SU-DHL-6 (cell line): ENCODE data around the gene SIRT5.

Source experiments
- H2AFZ ChIP-seq: fragments of 200-600 bp; sonication (generic); 2 replicates; pipeline ENCODE4 v1.6.1; 2014; ENCODE audit warnings: low read depth, mild to moderate bottlenecking, moderate library complexity, mixed read lengths, antibody characterized with exemption, low read length; ENCODE audit not compliant: severe bottlenecking
- H3F3A ChIP-seq: fragments of 200-600 bp; shearing (Covaris generic); 2 replicates; pipeline ENCODE4 v1.6.0; 2016; ENCODE audit warnings: antibody characterized with exemption, mild to moderate bottlenecking; ENCODE audit not compliant: insufficient read depth
- H3K27ac ChIP-seq: fragments of 200-600 bp; sonication (generic); 2 replicates; pipeline ENCODE4 v1.5.1; 2016; ENCODE audit warnings: low read depth, mild to moderate bottlenecking, low read length, moderate library complexity, mixed read lengths
- H3K27me3 ChIP-seq: fragments of 200-600 bp; sonication (generic), shearing (Covaris generic); 2 replicates; pipeline ENCODE4 v1.6.0; 2014; ENCODE audit warnings: mild to moderate bottlenecking, low read length
- H3K36me3 ChIP-seq: fragments of 200-600 bp; sonication (generic); 2 replicates; pipeline ENCODE4 v1.6.1; 2014; ENCODE audit warnings: mild to moderate bottlenecking, low read length, mixed read lengths
- H3K4me2 ChIP-seq: fragments of 300-600, 200-600 bp; shearing (Covaris generic), sonication (generic); 2 replicates; pipeline ENCODE4 v1.6.0; 2014; ENCODE audit warnings: low read length, low read depth, mild to moderate bottlenecking; ENCODE audit not compliant: poor library complexity, severe bottlenecking
- H3K4me3 ChIP-seq: fragments of 200-600 bp; sonication (generic); 2 replicates; pipeline ENCODE4 v1.5.1; 2014; ENCODE audit warnings: antibody characterized with exemption, low read length, mild to moderate bottlenecking, mixed read lengths; ENCODE audit not compliant: insufficient read depth, poor library complexity, severe bottlenecking
- H3K79me2 ChIP-seq: fragments of 200-600 bp; sonication (generic); 2 replicates; pipeline ENCODE4 v1.6.1; 2014; ENCODE audit warnings: mild to moderate bottlenecking, low read length, moderate library complexity; ENCODE audit not compliant: insufficient read depth
- H3K9ac ChIP-seq: fragments of 200-600 bp; sonication (generic); 2 replicates; pipeline ENCODE4 v1.7.0; 2014; ENCODE audit warnings: mild to moderate bottlenecking, low read length
- H3K9me2 ChIP-seq: fragments of 200-600 bp; sonication (generic); replicated peaks from 2 replicates; pipeline ENCODE4 v1.6.1; 2014; ENCODE audit warnings: low read length; ENCODE audit not compliant: insufficient read depth
- H3K9me3 ChIP-seq: fragments of 200-600 bp; sonication (generic); 2 replicates; pipeline ENCODE4 v1.6.1; 2014; ENCODE audit warnings: low read length, mixed read lengths; ENCODE audit not compliant: insufficient read depth
- H4K20me1 ChIP-seq: fragments of 200-600 bp; sonication (generic); 2 replicates; pipeline ENCODE4 v1.6.1; 2014; ENCODE audit warnings: low read depth, mild to moderate bottlenecking, antibody characterized with exemption, low read length, moderate library complexity, mixed read lengths
- EZH2phosphoT487 ChIP-seq: fragments of 200-600 bp; sonication (generic), shearing (Covaris generic); conservative IDR thresholded peaks from 2 replicates; pipeline ENCODE4 v1.6.1; 2018; ENCODE audit warnings: mild to moderate bottlenecking, antibody characterized with exemption, low read length, moderate library complexity, mixed read lengths
- TF ChIP-seq, protein P1 (sequence below): fragments of 200-600 bp; sonication (generic); IDR thresholded peaks from one replicate; pipeline ENCODE4 v1.5.1; 2017; ENCODE audit warnings: antibody characterized with exemption, mild to moderate bottlenecking, low read length, moderate library complexity; ENCODE audit not compliant: insufficient read depth, poor library complexity, severe bottlenecking

Gene SIRT5

GRCh38 chr6:13558718-13559117 is 15.7 kb upstream of the SIRT5 start:
- Histone ChIP-seq H3K27ac (no peak overlapping the region), H3F3A (no peaks in the 10 kb centered on the region), H3K4me3 (no peak overlapping the region), H3K27me3 (no peaks in the 10 kb centered on the region), H2AFZ (no peak overlapping the region), H3K36me3 (no peaks in the 10 kb centered on the region), H3K9ac (no peak overlapping the region), H3K9me2 (no peaks in the 10 kb centered on the region), H3K79me2 (no peaks in the 10 kb centered on the region), H4K20me1 (no peaks in the 10 kb centered on the region), H3K4me2 (no peak overlapping the region), H3K9me3 (no peaks in the 10 kb centered on the region)
- no peak for TF ChIP-seq EZH2phosphoT487
- TF ChIP-seq, protein P1, sequence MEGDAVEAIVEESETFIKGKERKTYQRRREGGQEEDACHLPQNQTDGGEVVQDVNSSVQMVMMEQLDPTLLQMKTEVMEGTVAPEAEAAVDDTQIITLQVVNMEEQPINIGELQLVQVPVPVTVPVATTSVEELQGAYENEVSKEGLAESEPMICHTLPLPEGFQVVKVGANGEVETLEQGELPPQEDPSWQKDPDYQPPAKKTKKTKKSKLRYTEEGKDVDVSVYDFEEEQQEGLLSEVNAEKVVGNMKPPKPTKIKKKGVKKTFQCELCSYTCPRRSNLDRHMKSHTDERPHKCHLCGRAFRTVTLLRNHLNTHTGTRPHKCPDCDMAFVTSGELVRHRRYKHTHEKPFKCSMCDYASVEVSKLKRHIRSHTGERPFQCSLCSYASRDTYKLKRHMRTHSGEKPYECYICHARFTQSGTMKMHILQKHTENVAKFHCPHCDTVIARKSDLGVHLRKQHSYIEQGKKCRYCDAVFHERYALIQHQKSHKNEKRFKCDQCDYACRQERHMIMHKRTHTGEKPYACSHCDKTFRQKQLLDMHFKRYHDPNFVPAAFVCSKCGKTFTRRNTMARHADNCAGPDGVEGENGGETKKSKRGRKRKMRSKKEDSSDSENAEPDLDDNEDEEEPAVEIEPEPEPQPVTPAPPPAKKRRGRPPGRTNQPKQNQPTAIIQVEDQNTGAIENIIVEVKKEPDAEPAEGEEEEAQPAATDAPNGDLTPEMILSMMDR = no peak

GRCh38 chr6:13559251-13559650 is 15.2 kb upstream of the SIRT5 start:
- Histone ChIP-seq H3K27ac (no peak overlapping the region), H3F3A (no peaks in the 10 kb centered on the region), H3K36me3 (no peaks in the 10 kb centered on the region), H3K4me2 (no peak overlapping the region), H3K9ac (no peak overlapping the region), H3K4me3 (no peak overlapping the region), H3K9me2 (no peaks in the 10 kb centered on the region), H3K27me3 (no peaks in the 10 kb centered on the region), H3K79me2 (no peaks in the 10 kb centered on the region), H2AFZ (no peak overlapping the region), H4K20me1 (no peaks in the 10 kb centered on the region), H3K9me3 (no peaks in the 10 kb centered on the region)
- TF ChIP-seq, protein P1 = no peak
- TF ChIP-seq EZH2phosphoT487 = no peak

DNA sequence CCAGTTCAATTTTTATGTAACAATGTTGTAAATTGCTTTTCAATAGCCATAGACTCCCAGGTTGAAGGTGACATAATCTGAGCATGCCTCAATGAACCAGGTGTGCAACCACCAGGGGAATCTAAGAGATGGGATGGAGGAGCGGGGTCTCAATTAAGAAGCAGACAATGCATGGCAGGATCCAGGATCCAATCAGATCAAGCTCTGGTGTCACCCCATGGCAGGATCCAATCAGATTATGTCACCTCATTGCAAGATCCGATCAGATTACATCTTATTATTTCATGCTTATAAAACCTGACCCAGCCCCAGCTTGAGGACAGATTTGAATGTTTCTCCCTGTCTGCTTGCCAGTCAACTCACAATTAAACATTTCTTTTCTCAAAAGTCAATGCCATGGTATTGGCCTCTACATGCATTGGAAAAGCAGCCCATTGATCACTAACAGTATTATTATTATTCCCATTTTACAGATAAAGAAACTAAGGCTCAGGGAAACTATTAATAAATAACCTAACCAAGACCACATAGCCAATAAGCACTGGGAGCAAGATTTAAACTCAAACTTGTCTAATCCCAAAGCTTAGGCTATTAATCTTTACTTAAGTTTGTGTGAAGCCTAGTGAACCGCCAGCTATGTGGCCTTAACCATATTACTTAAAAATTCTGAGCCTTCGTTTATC is 14.3 kb upstream of the SIRT5 start:
- TF ChIP-seq, protein P1 = no peak
- no peak for TF ChIP-seq EZH2phosphoT487
- Histone ChIP-seq H2AFZ (no peak overlapping the region), H3F3A (no peaks in the 10 kb centered on the region), H3K4me2 (no peak overlapping the region), H3K36me3 (no peaks in the 10 kb centered on the region), H4K20me1 (no peaks in the 10 kb centered on the region), H3K9me2 (no peaks in the 10 kb centered on the region), H3K9ac (no peak overlapping the region), H3K9me3 (no peaks in the 10 kb centered on the region), H3K79me2 (no peaks in the 10 kb centered on the region), H3K4me3 (no peak overlapping the region), H3K27ac (no peak overlapping the region), H3K27me3 (no peaks in the 10 kb centered on the region)
